Retinal pigment epithelial cell (primary cell): ENCODE measurements around the gene ANKRD29.
A peak's percentile ranks its signal among the peaks of the same experiment; 100 is the strongest.

Source experiments
- DNase-seq: peaks from one replicate; pipeline ENCODE4 v3.0.0-alpha.2; 2010; ENCODE audit warnings: low read depth
- H3K4me3 ChIP-seq: 2 replicates; pipeline ENCODE4 v1.5.1; 2011; ENCODE audit warnings: mild to moderate bottlenecking, low read length, control low read depth, moderate library complexity
- CTCF ChIP-seq: conservative IDR thresholded peaks from 2 replicates; pipeline ENCODE4 v1.5.1; 2011; ENCODE audit warnings: low read depth, low read length, control low read depth, inconsistent platforms

Gene ANKRD29

GRCh38 chr18:23591011-23591410 lies 71.7 kb downstream of the ANKRD29 start:
- no peak for TF ChIP-seq CTCF
- no peak for DNase-seq
- no peak overlapping the region for H3K4me3 ChIP-seq

GRCh38 chr18:23588836-23589560 lies 73.7 kb downstream of the ANKRD29 start:
- peak; percentile 62 for DNase-seq
- no peak overlapping the region for H3K4me3 ChIP-seq
- no peak for TF ChIP-seq CTCF

- no peak for TF ChIP-seq CTCF
- H3K4me3 ChIP-seq, result no peak overlapping the region
- DNase-seq, result no peak
Measured at GRCh38 chr18:23587220-23587642, 75.5 kb downstream of the ANKRD29 start.

GRCh38 chr18:23586249-23587196 lies 76.2 kb downstream of the ANKRD29 start, which contains the start of gene NPC1:
TSS of gene NPC1 (minus strand) at chr18:23586506. CDS start at chr18:23586343, 163 bp downstream.
- peak; percentile 87 for DNase-seq
- peak; percentile 84 for TF ChIP-seq CTCF
- peak within 1 kb of the TSS; percentile 80 for H3K4me3 ChIP-seq

GRCh38 chr18:23585897-23586248 lies 76.8 kb downstream of the ANKRD29 start:
- TF ChIP-seq CTCF, result no peak
- DNase-seq, result no peak
- H3K4me3 ChIP-seq, result peak overlapping the region; percentile 80

GRCh38 chr18:23585007-23585871 lies 77.5 kb downstream of the ANKRD29 start:
- DNase-seq, result no peak
- H3K4me3 ChIP-seq, result peak overlapping the region; percentile 80
- no peak for TF ChIP-seq CTCF
